Left renal cortex interstitium (tissue), 4 donors: ENCODE data around the gene RBKS. TPM values are rescaled to one million over a fixed set of nuclear protein-coding genes. Genes with fewer than 3 reads are reported as not detected.

Experiments used
- DNase-seq, 4 donors: peaks; one replicate each; pipeline ENCODE4 v3.0.0-alpha.2; 2013; ENCODE audit warnings: low read depth in 4 of 4, low spot score in 2 of 4, missing footprints in 1 of 4
- polyA plus RNA-seq, 4 donors: library from polyadenylated mRNA; unstranded; fragments of 120-200 nt; gene quantifications; one replicate each; pipeline ENCODE4 v1.2.1, GENCODE V29; 2013; ENCODE audit not compliant: insufficient read length in 4 of 4

Gene RBKS
- polyA plus RNA-seq, 4 donors, result 7.7 to 9.5 (median 7.9) TPM

GRCh38 chr2:27838502-27838901, 51.7 kb downstream of the RBKS start:
- DNase-seq, result no peak

DNA sequence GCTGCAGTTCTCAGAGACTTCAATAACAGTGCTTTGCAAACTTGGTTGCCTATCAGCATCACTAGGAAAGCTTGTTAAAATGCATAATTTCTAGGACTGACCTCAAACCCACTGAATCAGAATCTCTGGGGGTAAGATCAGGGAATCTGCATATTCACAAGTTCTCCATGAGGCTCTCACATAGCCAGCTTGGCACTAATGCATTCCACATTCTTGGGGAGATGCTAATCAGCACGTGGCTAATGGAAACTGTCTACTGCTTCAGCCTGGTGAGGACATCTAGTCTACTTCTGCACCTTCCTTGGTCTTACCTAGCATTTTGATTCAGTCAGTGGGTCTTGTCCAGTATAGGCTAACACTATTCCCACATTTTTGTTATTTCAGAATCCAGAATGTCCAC, 56.3 kb downstream of the RBKS start:
- no peak for DNase-seq

- no peak for DNase-seq
Measured at GRCh38 chr2:27832396-27832795, 57.8 kb downstream of the RBKS start.

GRCh38 chr2:27831279-27832050, 58.7 kb downstream of the RBKS start:
- no peak for DNase-seq

DNA sequence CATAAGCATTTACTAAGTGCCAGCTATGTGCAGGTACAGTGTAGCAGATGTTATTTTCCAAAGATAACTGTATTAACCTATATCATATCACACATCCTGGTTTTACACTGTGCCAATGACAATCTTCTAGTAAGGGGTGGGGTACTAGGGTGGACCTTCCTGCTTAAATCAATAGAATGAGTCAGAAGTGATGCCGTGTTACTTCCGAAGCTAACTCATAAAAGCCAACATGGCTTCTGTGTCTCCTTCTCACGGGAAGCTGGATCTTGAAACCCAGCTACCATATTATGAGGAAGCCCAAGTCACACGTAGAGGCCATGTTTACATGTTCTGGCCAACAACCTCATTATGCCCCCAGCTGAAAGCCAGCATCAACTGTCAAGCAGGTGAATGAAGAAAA, 59.5 kb downstream of the RBKS start:
- DNase-seq, result no peak

GRCh38 chr2:27829791-27830190, 60.4 kb downstream of the RBKS start:
- DNase-seq, result no peak

GRCh38 chr2:27828305-27828704, 61.9 kb downstream of the RBKS start:
- no peak for DNase-seq

DNA sequence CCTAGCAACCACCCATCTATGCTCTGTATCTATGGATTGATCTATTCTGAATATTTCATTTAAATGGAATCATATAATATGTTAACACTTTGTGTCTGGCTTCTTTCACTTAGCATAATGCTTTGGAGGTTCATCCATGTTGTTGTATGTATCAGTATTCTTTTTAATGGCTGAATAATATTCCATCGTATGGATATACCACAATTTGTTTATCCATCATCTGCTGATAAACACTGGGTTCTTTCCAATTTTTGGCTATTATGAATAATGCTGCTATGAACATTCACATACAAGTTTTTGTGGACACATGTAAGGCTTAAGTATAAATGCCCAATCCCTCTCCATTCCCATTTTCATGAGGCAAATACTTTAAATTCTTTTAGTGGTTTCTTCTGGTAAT, 65.8 kb downstream of the RBKS start:
- DNase-seq, result no peak

DNA sequence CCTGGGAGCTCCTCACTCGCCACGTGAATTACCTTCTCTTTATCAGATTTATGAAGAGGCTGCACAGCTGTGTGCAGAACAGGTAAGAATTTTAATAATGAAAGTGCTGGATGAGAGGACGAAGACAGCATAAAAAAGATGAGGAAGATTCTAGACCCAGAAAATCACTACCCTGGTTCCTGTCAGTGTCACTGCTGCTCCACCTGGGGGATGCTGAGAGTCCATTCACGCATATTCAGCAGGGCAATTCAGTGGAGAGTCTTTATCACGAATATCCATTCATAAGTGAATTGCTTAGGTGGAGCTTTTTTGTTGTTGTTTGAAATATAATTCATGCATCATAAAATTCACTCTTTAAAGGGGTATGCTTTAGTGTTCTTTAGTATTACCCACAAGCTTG, 66.6 kb downstream of the RBKS start:
- DNase-seq, result no peak

DNA sequence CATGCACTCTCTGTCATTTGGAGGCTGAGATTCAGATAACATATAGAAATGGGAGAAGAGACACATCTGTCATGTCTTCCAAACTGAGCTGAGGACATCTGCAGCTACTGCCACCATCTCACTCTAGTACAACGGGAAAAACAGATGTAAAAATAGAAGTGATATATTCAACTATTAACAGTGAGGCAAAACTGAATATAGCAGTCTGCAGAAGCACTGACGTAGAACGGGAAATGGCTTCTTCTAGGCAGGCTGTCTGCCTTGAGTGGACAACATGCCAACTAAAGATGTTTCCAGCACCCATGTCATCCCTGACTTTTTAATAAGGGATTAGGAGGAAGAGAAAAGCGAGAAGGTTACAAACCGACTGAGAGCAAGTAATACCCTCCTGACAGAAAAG, 67.1 kb downstream of the RBKS start:
- DNase-seq, result no peak

GRCh38 chr2:27822049-27822448, 68.1 kb downstream of the RBKS start:
- DNase-seq, result no peak

DNA sequence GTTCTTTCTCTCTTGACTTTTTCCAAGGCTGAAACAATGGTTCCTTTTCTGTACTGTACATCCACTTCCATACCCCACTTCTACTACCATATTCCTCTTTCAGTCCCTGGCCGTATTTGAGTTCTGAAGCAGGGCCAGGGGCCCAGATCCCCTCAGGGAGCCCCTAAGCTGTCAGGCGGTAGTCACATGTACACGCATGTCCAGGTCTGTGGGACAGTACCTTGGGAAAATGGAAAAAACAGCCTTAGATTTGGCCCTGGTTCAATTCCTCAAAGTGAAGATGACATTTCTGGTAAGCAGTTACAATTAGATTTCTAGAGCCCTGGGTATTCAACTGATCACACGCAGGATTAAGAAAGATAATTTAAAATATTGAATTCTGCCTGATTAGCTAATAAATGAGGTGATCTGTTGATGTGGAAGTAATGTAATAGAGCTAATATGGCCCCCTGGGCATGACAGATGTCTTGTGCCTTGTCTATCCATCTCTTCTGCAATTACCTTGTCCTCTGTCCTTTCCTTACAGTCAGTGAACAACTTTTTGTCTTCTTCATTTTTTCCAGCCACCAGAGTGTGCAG, 74.2 kb downstream of the RBKS start:
- DNase-seq, result no peak

DNA sequence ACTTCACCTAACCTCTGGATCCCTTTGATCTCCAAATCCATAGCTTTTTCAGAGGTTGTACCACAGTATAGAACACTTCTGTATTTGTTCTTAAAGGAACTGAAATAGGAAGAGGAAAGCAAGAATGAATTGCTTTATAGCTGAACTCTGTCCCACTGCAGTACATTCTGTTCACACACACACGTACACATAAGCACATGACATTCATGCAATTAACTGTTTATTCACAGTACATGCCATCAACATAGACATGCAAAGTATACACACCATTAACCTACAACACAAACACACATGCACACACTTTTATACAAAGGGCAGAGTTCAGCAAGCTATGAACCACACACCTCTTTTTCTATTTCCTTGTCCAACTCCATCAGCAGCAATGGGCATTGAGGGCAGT, 75.4 kb downstream of the RBKS start:
- DNase-seq, result no peak

GRCh38 chr2:27811768-27812167, 78.4 kb downstream of the RBKS start:
- no peak for DNase-seq

- DNase-seq, result no peak
Measured at GRCh38 chr2:27810455-27810854, 79.7 kb downstream of the RBKS start.

DNA sequence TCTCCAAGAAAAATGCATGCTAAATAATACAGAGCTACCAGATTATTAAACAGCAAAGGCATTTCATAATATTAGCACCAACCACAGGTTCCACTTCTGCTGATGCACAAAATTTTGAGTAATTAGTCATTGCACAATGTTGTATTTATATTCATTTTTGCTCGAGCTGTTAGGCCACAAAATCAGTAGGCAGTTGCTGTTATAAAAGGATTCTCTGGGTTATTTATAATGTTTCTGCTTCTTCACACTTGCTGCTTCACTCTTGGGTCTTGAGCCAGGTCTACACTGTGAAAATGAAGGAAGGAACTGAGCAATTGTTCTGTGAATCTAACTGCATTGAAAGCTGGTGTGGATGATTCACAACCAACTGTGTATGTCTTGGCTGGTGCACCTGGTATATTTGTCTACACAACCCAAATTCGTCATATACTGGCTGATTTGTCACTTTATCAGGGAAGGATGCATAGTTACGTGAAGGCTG, 80.4 kb downstream of the RBKS start:
- no peak for DNase-seq

GRCh38 chr2:27808984-27809383, 81.2 kb downstream of the RBKS start:
- no peak for DNase-seq

DNA sequence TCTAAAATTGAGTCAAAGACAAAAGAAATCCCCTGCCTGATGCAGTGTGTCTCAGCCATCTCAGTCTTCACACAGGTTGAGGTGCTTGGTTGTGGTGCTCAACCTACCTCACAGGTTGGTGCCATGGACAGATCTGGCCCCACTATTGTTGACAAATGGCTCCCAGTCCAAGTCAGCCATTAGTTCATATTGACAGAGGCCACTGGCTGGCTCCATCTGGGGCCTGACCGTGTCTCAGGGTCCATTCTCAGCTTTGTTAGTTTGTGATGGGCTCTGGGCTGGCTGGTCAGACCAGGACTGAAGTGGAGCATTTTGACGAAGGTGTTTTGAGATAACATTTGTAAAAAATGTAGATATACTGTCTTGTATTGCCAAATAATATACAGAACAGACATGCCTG, 81.8 kb downstream of the RBKS start:
- DNase-seq, result no peak

DNA sequence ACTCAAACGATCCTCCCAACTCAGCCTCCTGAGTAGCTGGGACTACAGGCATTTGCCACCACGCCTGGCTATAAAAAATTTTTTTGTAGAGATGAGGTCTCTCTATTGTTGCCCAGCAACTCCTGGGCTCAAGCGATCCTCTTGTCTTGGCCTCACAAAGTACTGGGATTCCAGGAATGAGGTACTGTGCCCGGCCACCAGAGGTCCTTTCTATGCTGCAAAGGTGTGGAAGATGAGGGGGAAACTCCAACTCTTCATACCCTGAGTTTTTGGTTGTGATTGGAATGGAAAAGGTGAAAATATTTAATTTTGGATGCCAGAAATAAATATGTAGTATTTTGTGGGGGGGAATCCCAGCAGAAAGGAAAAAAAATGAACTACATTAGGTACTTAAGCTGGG, 82.7 kb downstream of the RBKS start:
- DNase-seq, result no peak

GRCh38 chr2:27806311-27807059, 83.7 kb downstream of the RBKS start:
- DNase-seq, result peak in 1 of 4 donors; percentile 12

GRCh38 chr2:27805180-27805579, 85.0 kb downstream of the RBKS start:
- no peak for DNase-seq

DNA sequence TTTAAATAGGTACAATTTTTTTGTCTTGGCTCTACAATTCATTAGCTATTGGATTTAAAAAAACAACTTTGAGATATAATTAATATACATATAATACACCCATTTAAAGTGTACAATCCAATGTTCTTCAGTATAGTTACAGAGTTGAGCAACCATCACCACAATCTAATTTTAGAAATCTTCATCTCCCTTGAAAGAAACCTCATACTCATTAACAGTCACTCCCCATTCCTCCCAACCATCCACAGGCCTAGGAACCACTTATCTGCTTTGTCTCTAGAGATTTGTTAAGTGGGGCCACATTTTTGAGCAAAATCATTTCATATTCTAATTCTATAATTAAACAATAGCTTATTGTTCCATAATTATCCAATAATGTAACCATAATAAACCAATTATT, 86.0 kb downstream of the RBKS start:
- DNase-seq, result no peak
